CD4-positive, alpha-beta T cell treated with Interleukin-2 at 100 ng/mL for 4 hours (primary cell): Measurements from ENCODE around the gene DCUN1D2.
"Not testable (repeated sequence)": the region's sequence is repeated elsewhere in the genome, so short reads cannot be mapped to it uniquely, and the experiment has no call there.

Experiments
- DNase-seq: peaks from one replicate; pipeline ENCODE4 v3.0.0-alpha.2; 2020; ENCODE audit warnings: low spot score

Gene DCUN1D2

DNA sequence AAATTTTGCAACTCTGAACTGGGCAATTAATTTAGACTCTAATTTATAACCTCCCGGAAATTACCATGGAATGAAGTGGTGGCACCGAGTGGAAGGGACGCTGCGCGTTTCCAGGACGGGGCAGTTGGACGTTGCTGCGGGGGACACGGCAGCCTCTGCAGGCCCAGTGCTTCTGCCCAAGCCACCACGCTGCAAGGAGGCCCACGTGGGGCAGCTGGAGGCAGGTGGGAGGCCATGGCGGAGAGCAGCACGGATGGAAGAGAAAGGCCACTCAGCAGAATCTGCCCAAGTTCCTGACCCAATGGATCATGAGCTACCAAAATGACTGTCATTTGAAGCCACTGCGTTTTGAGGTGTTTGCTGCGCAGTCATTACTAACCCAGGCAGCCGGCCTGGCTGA, 26.0 kb downstream of the DCUN1D2 start:
- DNase-seq: no peak

DNA sequence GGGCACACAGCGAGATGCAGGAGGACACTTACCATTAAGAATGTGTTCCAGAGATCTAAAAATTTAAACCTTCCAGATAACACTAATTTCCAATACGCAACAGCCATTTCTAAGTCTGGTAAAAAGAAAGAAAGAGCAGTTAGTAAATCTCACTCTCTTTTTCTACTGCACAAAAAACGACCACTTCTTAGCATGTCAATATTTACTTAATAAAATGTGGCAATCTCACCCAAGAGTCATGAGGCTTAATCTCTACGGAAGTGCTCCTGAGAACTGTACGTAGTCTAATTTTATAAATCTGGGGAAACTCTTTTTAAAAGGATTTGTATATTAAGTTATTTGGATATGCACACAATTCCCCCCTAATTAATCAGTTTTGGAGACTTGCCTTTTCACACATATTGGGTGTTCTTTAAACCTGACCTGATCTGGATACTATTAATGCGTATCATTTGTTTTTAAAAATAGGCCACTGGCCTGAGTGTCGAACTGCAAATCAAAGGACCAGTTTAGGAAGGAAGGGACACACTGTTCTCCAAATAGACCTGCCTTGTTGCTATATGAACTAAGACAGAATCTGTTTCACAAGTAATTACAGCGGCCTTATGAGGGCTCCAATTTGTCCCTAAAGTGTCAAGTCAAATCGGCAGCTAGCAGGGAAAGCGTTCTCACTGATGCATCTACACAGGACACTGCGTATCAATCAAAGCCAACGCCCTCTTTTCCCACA, 29.3 kb downstream of the DCUN1D2 start:
- DNase-seq: no peak

DNA sequence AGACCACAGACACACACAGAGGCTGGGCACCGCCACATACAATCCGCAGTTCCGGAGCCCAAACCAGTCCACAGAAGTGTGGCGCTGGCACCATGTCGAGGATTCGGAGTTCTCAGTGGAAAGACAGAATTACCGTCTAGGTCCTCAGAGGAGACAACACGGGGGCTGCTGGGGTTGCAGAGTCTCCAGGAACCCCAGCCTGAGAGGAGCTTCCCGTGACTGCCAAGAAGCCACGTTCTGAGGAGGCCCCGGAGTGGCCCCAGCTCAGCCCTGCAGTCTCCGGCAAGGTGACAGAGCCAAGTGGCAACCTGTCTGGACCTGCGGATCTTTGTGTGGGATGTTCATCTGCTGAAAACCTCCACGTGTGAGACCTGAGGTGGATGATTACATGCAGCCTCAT, 29.9 kb downstream of the DCUN1D2 start:
- DNase-seq: no peak

DNA sequence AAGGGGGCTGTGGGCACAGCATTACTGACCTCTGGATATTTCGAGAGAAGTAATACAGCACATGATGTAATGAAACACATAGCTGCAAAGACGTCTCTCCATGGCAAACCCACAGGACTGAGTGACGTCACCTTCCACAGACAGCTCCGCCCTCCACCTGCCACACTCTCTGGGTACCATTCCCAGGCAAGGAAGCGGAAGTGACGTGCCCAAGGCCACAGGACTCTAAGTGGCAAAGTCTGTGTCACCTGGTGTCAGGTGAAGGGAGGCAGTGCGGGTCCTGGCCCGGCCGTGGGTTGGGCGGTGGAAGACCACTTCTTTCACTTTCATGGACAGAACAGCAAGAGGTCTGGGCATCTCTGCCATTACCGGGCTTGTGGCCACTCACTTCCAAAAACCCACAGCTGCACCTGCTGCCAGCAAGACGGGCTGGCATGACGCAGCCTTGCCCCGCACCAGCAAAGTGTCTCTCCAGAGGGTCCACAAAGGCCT, 30.4 kb downstream of the DCUN1D2 start:
- no peak for DNase-seq

DNA sequence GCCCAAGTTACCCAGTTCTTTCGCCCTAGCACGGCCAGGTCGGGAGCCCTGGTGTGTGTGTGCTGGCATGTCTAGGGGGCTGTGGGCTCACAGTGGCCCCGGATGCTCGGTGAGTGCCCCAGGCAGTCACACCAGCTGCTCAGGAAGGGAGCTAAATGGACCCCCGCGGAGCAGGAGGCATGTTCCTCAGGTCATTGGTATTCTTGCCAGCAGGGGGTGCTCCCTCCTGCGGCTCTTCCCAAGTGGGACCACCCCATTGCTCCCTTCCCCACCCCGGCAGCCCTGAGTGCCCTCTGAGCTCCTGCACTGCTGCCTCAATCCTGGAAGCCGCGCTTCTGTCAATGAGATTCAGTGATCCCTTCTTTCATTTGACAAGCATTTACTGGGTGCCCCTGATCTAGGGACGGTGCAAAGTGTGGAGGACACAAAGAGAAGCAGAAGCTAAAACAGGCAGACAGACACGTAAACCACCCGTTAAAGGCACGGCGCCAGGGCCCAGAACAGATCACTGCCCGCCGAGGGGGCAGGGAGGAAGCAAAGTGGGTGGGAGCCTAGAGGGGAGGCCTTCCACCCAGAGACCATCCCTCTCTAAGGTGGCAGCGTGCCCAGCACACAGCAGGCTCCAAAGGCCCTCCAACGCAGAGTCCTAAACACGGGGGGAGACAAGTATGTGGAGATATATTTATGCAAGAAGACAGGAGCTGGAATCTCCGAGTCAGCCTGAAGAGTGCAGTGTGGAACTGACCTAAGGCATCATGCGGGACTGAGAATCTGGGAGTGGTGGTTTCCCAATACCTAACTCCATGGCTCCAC, 32.1 kb downstream of the DCUN1D2 start:
- no peak for DNase-seq

DNA sequence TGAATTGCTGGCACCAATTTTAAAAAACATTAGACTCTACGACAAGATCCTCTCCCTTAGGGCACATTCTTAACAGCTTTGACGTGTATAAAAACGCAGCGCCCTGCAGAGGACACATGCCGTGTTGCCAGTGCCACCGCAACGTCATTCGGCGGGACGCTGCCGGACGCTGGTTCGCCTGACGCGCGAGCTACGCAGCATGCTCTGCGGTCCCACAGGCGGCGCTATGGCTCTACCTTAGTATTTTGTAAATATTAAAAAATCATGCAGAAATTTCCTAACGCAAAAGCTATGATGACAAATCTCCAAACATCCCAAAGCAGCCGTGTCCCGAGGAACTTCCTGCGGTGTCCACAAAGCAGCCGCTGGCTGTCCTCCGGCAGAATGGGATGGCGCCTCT, 33.0 kb downstream of the DCUN1D2 start:
- DNase-seq: no peak

DNA sequence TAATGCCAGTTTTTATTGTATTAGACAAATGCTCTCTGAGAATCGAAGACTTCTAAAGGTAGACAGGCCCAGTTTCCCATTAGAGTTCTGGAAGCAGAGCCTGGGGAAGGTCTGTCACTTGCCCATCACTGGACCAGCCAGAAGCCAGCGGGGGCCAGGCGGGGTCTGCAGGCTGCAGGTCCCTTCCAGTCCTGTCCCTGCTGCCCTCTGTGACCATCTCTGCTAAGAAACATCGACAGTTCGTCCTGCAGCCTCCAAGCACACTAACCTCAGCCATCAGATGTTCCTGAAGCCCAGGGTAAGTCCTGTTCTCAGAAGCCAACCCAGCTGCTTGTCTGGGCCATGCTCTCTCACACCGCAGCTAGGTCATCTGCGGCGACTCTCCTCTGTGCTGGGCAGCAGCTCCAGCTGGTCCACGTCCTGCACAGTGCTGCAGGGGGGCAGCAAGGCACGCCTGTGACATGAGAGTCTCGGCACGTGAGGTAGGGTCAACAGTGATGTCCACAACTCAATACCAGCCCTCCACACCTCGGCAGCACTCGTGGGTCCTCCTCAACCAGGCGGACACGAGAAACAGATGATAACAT, 34.3 kb downstream of the DCUN1D2 start:
- DNase-seq: no peak

DNA sequence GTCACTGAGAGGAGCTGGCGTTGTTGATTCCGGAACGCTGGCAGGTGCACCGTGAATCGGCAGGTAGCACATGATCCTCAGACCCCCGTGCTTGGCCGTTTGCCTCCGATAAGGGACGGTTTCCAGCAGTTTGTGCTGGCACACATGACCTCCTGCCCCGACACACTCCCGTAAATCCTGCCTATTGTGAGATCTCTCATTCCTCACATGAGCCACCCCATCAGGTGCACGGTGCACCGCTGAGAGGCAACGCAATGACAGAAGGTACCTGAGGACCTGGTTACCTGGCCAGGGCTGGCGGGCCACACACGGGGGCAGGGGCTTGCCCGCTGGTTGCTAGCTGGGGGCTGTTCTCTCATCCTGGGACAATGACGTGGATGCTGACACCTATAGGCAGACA, 35.1 kb downstream of the DCUN1D2 start:
- DNase-seq: no peak

DNA sequence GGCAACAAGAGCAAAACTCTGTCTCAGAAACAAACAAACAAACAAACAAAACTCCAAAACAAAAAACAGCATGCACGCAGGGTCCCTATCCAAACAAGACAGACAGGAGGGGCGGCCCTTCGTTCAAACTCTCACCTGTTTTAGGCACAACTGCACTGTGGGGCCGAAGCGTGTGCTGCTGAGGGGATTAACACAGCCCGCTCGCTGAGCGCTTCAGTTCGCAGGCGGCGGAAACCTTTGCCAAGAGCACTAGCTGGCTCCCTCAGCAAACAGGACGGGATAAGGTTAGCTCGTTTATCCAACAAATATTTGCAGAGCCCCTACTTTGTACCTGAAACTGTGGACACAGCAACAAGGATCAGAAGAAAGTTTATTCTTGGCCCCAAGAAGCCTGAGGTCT, 35.6 kb downstream of the DCUN1D2 start:
- DNase-seq: no peak

DNA sequence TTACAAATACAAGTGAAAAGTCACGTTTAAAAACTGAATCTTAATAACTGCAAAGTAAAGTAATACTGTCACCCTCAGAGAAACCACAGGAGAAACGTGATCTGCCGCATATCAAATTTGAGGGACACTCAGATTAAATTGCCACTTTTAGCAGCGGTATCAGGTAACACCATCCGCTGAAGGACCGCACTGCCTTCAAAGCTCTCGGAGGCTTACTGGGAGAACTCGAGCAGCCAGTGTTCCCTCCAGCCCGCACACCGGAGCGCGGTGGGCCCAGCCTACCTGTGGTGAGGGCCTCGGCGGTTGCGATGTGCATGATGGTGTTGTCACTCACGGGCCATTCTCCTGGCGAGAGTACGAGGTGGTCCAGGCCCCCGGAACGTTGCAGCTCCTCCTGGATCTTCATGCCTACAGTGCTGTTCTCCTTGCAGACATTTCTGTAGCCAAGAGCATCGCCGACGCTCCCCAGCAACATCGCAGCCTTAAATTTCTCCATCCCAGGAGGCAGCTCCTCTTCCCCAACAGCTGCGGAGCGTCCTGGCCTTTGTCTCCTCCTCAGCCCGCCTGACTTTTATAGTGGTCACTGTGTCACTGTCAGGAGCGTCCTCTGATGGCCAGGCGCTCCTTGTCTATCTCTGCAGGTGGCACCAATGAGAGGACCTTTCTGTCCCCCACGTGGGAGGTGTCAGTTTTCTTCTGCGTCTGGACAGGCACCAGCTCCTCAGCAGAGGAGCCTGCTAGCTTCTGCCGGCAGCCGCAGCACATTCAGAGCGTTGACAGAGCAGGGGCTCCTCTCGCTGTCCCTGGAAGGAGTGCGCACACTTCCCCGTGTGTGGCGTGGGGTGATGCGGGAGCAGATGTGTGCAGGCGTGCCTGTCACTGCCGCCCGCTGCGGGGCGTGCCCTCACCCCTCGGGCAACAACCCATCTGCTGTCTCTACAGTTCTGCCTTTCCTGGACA, 37.3 kb downstream of the DCUN1D2 start, which contains the start of gene ADPRHL1:
Gene ADPRHL1, minus strand, starts transcription at position 547 of the 960 bp plus-strand sequence. Its CDS starts 51 bp downstream, at position 496.
- DNase-seq: no peak

DNA sequence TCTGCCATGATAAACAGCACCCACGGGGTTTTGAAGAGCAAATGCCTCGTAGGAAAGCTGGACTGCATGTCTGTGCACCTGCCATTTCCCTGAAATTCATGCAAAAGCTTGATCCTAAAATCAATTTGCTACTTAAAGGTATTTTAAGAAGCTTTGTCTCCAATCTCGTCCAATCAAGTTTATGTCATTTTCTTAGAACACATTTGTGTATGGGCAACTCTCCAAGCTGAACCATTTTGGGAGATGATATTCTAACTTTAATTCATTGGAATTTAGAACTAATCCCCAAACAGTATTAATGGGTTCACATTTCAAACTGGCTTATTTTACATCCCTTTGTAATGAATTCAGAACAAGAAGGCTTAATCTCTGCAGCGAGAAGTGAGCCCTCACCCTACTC, 38.0 kb downstream of the DCUN1D2 start:
- no peak for DNase-seq

DNA sequence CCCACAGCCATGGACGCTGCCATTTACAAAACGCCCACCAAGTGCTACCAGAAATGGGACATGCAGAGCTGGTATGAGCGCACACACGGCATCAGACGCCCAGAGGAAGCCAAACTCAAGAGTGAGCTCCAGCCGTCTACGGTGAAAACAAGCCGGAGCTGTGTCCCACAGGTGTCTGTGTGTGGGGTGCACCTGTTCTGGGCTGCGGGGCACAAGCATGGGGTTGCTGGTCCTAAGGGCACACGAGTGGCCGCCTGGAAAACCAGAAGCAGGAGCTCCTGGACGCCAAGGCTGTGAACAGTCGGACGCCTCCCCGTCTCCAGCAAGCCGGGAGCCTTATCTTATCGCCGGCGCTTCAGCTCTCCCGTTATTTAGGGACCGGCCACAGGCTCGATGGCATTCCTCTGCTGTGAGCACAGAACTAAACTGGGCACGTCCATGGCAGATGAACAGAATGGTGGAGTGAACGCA, 38.5 kb downstream of the DCUN1D2 start:
- no peak for DNase-seq

DNA sequence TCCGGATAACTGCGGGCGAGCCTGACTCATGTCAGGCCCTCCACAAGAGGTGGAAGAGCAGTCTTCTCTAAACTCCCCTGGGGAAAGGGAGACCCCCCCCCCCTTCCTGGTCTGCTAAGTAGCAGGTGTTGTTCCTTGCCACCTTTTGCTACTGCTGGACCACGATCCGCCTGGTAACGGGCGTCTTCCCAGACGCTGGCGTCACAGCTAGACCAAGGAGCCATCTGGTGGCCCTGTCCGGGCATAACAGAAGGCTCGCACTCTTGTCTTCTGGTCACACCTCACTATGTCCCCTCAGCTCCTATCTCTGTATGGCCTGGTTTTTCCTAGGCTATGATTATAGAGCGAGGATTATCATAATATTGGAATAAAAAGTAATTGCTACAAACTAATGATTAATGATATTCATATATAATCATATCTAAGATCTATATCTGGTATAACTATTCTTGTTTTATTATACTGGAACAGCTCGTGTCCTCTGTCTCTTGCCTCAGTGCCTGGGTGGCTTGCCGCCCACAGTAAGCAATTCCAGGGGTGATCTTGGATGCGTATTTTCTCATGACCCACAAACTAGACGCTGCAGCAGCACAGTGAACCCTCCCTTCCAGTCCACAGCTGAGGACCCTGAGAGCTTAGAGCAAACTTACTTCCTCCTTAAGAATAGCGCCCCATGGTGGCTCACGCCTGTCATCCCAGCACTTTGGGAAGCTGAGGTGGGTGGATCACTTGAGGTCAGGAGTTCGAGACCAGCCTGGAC, 39.5 kb downstream of the DCUN1D2 start:
- not testable (repeated sequence) for DNase-seq

DNA sequence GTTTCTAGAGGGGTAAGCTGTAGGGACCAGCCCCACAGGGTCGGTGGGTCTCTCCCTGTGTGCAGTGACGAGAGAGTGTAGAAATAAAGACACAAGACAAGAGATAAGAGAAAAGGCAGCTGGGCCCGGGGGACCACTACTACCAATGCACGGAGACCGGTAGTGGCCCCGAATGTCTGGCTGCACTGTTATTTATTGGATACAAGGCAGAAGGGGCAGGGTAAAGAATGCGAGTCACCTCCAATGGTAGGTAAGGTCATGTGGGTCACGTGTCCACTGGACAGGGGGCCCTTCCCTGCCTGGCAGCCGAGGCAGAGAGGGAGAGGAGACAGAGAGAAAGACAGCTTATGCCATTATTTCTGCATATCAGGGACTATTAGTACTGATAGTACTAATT, 40.2 kb downstream of the DCUN1D2 start:
- DNase-seq: not testable (repeated sequence)

DNA sequence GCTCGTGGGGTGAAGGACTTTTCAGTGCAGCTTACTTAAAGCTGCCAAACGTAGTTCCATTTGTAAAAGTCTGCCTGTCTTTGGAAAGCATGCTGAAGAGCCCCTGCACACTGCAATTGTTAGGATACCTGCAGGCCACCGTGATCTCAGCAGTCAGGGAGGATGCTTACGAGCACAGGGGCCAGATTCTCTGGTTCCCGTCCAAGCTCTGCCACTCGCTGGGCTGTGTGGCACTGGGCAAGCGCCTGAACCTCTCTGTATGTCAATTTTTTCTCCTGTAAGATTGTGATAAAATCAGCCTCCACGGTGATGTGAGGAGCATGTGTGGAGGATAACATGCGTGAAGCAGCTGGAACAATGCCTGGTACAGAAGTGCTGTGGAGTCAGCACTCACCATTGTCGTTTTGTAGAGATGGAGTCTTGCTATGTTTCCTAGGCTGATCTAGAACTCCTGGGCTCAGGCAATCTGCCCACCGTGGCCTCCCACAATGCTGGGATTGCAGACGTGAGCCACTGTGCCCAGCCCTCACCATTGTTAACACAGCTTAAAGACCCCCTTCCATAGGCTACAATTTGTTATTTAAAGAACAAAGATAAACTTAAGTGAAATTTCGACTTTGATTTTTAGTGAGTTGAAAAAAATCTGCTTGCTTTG, 40.7 kb downstream of the DCUN1D2 start:
- DNase-seq: no peak

DNA sequence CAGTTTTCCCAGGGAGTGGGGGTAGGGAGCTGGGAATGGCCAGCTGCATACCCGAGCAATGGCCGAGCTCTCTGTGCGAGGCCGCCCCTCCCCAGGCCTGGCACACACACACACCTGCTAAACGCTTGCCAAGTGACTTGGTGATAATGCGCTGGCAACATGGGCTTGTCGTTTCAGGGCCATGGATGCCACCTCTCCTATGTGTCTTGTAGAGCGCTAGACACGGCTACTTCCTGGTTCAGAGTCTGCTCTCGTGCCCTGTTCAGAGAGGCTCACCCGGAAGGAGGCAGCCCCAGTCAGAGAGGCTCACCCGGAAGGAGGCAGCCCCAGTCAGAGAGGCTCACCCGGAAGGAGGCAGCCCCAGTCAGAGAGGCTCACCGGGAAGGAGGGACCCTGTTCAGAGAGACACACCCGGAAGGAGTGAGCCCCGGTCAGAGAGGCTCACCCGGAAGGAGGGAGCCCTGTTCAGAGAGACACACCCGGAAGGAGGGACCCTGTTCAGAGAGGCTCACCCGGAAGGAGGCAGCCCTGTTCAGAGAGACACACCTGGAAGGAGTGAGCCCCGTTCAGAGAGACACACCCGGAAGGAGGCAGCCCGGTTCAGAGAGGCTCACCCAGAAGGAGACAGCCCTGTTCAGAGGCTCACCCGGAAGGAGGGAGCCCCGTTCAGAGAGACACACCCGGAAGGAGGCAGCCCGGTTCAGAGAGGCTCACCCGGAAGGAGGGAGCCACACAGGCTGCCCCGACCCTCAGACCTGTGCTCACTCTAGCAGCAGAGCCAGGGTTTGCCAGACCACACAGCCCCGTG, 41.4 kb downstream of the DCUN1D2 start:
- peak; percentile 36 for DNase-seq

DNA sequence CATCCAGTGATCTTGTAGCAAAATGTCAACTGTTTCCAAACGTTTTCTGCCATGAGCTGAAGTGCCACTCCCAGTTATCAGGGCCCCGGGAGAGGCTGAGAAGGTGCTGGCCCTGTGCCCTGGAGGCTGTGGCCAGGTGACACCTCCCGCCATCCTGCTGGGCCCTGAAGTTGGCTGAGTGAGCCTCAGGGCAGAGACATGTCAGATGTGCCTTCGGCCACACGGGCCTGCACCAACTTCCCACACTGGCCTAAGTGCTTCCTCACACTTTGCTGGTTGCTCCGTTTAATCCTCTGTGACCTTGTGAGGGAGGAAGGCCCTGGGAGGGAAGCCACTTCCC, 42.0 kb downstream of the DCUN1D2 start:
- DNase-seq: no peak

DNA sequence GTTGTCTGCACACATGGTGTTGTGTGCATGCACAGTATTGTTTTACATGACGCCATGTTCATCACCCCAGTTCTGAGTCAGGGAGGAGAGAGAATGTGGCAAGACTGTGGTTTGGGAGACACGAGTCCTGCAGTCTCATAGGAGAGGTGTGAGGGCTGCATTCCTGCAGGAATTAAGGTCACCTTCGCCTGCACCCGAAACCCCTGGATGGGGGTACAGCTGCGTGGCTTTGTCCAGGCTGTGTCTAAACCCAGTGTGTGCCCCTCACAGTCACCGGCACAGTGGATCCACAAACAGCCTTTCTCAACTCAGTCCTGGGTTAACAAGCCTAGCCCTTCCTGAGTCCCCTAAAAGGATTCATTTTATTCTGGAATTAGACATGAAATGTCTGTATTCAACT, 42.9 kb downstream of the DCUN1D2 start:
- no peak for DNase-seq

DNA sequence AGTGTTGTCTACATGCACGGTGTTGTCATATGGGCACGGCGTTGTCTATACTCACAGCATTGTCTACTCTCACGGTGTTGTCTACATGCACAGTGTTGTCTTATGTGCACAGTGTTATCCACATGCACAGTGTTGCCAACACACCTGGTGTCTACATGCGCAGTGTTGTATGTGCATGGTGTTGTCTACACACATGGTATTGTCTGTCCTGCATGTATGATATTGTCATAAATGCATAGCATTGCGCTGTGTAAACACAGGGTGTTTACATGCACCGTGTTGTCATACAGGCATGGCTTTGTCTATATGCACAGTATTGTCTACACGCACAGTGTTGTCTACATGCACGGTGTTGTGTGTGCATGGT, 44.0 kb downstream of the DCUN1D2 start:
- DNase-seq: no peak
